Activated CD4-positive, alpha-beta T cell treated with anti-CD3 and anti-CD28 coated beads, Interleukin-2, amount 10 ng/mL, durations not matched to agents 7 days and 5 days (primary cell): Measurements from ENCODE around the gene INSC. TPM values are rescaled to one million over a fixed set of nuclear protein-coding genes. Genes with fewer than 3 reads are reported as not detected.

Source experiments
- CTCF ChIA-PET: fragments of 350-600 bp; sonication (Branson Sonifier 250); formaldehyde crosslinking; loops from one replicate; lab custom pipeline; 2021; ENCODE audit warnings: antibody characterized with exemption; lab: Charles Lee
- POLR2A ChIA-PET: fragments of 350-600 bp; sonication (Branson Sonifier 250); formaldehyde crosslinking; loops from one replicate; lab custom pipeline; 2021; ENCODE audit warnings: antibody characterized with exemption; lab: Charles Lee
- DNase-seq: peaks from one replicate; pipeline ENCODE4 v3.0.0-alpha.2; 2020
- H3K27ac Mint-ChIP-seq: one replicate; pipeline ENCODE4 v1.8.0; 2021; ENCODE audit warnings: mild to moderate bottlenecking, moderate library complexity, mixed read lengths
- H3K27me3 Mint-ChIP-seq: one replicate; pipeline ENCODE4 v1.8.0; 2021; ENCODE audit warnings: mixed read lengths
- H3K36me3 Mint-ChIP-seq: one replicate; pipeline ENCODE4 v1.8.0; 2021; ENCODE audit warnings: low read depth, mixed read lengths
- H3K4me1 Mint-ChIP-seq: one replicate; pipeline ENCODE4 v1.8.0; 2021; ENCODE audit warnings: mixed read lengths
- H3K4me3 Mint-ChIP-seq: one replicate; pipeline ENCODE4 v1.8.0; 2021; ENCODE audit warnings: mild to moderate bottlenecking, moderate library complexity, mixed read lengths
- H3K9me3 Mint-ChIP-seq: one replicate; pipeline ENCODE4 v1.8.0; 2021; ENCODE audit warnings: mixed read lengths
- total RNA-seq, 2 experiments: library from RNA; stranded (reverse); gene quantifications; one replicate each; pipeline ENCODE4 v1.2.3, GENCODE V29; 2021

The INSC gene
- total RNA-seq, 2 experiments from 2014 or later, result 0.23 TPM; not detected in 1

DNA sequence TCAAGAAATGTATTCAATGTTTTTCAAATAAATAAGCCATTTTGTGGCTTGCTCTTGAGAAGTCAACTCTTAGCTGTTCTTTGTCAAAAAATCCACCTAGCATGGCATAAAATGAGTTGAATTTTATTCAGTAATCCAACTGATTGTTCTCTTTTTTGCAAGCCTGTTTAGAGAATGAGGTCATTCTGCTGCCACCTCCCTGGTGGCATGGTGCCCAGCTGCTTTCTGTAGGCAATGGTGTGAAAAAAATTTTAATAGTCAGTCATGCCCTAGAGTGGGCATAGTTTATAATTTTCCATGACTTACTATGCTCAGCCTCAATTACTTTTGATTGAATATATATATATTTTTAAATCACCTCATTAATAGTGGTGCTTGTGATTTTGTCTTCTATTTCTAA lies 177.2 kb downstream of the INSC start:
- Mint-ChIP-seq H3K36me3 (no peaks in the 10 kb centered on the region), H3K27me3 (peaks cover 6% of the 10 kb centered on the region), H3K9me3 (no peaks in the 10 kb centered on the region), H3K27ac (no peak overlapping the region), H3K4me1 (no peaks in the 10 kb centered on the region), H3K4me3 (no peak overlapping the region)
- no peak for DNase-seq
- POLR2A ChIA-PET, result no interaction called here
- CTCF ChIA-PET, result no interaction called here

DNA sequence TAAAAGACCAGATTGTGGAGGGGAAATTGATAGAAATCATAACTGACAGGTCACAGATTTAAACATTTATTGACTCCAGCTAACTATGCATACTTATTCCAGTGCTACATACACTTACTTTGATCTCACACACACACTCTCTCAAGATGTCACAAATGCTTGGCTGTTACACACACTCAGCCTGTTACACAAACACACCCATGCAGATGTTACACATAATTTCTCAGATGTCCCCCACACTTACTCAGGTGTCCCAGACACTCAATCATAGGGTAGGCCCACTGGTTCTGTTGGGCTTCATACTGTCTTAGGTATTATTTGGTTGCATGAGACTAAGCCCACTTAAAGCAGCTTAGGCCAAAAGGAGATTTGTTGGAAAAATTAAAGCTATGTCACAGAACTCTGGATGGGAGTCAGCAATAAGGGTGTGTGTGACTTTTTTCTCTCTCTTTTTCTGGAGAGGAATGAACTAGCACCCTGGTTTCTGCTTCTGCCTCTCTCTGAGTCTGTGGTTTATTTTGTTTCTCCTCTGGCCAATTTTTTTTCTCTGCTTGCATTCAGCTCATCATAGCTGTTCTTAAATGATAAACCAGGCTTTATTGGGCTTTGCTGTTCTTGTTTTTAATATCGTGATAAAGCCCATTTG lies 179.4 kb downstream of the INSC start:
- Mint-ChIP-seq H3K36me3 (no peaks in the 10 kb centered on the region), H3K4me3 (no peak overlapping the region), H3K4me1 (no peaks in the 10 kb centered on the region), H3K27me3 (peaks cover 6% of the 10 kb centered on the region), H3K9me3 (no peaks in the 10 kb centered on the region), H3K27ac (no peak overlapping the region)
- no peak for DNase-seq
- POLR2A ChIA-PET, result no interaction called here
- CTCF ChIA-PET, result no interaction called here

DNA sequence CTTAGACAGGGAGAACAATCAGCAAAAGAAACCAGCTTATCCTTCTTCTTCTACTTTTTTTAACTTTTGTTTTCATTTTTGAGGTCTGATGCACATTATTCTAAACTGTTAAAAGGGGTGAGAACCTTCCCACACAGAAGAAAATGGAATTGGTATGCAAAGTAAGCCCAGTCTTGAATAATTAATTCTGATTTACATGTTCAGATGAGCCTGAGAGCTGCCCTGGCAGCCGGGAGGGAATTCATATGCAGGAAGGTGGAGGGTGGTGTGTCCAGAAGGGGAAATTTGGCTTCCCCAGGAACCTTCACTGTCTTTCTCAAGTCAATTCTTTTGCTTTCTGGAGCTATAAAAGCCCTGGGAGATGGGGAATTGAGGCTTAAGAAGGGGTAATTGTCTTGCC lies 181.0 kb downstream of the INSC start:
- ChIA-PET POLR2A (no interaction called here), CTCF (no interaction called here)
- Mint-ChIP-seq H3K4me3 (no peak overlapping the region), H3K9me3 (no peaks in the 10 kb centered on the region), H3K27ac (no peak overlapping the region), H3K4me1 (no peaks in the 10 kb centered on the region), H3K36me3 (no peaks in the 10 kb centered on the region), H3K27me3 (peaks cover 6% of the 10 kb centered on the region)
- DNase-seq, result no peak

Other genes starting within 250 kb of the INSC start
- 10 to 100 TPM; 15.5 to 16.1 TPM for gene CYP2R1, start 222.7 kb upstream of the INSC start, total RNA-seq
- not detected for gene CALCA, start 142.6 kb upstream of the INSC start, total RNA-seq
- gene CALCB, start 41.3 kb upstream of the INSC start, total RNA-seq, result under 1 TPM; 0.35 to 0.89 TPM